Stimulated activated CD8-positive, alpha-beta memory T cell treated with anti-CD3 and anti-CD28 coated beads, Interleukin-2, amount 100 ng/mL, for 1 hour (primary cell): ENCODE results near the gene TWSG1.
"Not testable (repeated sequence)": the region's sequence is repeated elsewhere in the genome, so short reads cannot be mapped to it uniquely, and the experiment has no call there.

Experiments used
- DNase-seq, 2 donors: peaks; one replicate each; pipeline ENCODE4 v3.0.0-alpha.2; 2020; ENCODE audit warnings: low read depth in 2 of 2

TWSG1 gene

DNA sequence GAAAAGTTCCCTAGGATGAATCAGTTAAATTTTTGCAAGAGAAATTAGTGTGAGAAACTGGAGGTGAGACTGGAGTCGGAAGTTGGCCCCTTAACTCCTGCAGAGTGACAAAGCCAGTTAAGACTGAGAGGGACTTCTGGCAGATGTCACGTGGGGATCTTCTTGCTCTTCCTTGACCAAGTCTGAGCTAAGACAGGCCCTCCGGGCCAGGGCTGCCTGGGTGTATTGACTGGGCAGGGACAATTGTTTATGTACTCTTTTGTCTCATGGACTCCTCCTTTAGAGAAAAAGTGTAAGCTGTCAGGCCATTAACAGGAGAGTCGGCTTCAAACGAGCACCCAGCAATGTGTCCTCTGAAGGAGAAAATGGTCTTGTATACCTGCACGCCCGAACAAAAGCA lies 92.2 kb downstream of the TWSG1 start:
- no peak for DNase-seq

DNA sequence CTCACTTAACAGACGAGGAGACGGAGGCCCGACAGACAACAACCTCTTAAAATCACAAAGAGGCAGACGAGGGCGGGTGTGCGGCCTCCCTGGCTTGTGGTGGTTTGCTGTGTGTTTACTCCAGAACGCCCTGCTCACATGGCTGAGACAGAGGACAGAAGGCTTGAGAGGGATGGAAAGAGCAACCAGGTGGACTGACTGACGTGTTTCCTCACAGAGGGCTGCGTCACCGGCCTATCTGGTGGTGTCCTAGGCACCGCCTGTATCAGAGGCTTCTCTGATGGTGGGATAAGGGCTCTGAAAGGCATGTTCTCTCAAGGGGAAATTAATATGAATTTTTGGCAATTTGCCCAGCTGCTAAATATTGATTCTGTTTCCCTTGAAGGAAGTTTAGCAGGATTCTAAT lies 93.7 kb downstream of the TWSG1 start:
- no peak for DNase-seq

DNA sequence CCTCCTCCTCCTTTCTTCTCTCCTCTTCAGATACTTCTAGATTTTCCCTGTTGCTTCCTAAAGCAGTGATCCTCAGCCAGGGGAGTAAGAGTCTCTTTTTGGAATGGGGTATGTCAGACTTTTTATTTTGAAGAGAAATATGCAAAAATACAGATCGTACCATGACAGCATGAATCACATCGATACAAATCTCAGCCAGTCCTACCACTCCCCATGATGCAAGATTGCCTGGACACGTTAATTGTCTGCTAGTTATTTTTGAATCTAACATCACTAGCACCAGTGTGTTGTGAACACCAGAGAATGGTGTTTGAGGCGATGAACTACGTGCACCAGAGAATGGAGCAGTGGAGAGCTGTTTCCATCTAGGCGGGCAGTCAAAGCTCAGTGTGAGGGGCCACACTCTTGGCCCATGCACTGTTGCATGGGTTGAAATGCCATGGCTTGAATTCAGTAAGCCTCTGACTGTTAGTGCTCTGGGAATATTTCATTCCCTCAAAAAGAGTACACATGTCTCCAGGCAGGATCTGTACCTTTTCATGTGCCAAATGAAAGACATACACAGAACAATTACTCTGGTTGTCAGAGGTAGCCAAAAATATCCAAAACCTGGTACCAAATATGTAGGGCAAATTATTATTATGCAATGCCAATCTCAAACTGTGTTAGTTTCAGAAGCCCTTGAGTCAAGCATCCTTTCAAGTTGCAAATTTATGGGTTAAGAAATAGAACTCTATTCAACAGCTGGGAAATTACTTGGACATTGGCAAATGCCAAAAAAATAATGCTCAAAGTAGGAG lies 94.5 kb downstream of the TWSG1 start:
- DNase-seq: no peak

DNA sequence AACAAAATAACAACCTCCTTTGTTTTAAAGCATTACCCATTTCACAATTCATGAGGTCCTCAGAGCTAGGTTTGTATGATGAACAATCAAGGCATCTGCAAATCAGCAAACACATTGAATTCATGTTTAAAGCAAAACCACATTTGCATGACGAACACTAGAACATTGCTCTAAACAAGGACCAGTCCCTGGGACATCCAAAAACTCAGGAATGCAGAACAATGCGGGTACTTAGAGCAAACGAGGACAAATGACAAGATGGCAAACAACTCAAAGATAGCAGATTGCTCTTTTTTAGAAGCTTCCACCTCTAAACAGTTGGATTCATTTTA lies 95.1 kb downstream of the TWSG1 start:
- DNase-seq: no peak

DNA sequence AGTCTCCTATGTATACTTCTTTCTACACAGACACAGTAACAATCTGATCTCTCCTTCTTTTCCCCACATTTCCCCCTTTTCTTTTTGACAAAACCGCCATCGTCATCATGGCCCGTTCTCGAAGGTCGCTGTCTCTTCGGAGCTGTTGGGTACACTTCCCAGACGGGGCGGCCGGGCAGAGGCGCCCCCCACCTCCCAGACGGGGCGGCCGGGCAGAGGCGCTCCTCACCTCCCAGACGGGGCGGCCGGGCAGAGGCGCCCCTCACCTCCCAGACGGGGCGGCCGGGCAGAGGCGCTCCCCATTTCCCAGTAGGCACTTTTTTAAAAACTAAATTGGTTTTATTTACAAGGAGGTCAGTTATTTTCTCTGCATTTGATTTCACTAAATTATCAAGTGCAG lies 95.7 kb downstream of the TWSG1 start:
- not testable (repeated sequence) for DNase-seq

DNA sequence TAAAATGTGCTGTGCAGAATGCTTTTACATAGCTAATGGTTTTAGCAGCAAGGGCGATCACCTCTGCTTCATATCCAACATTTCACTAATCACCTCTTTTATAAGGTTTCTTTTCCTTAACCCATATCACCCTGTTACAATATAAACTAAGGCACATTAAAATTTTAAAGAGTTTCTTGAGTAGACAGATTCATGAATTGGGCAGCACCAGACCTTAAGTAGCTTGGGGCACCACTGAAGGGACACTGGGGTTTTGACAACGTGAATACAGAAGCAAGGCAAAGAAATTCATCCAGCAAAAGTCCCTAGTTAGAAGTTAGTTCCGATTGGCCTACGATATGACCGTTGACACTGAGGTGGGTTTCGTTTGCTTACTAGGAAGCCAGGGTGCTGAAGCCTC lies 96.7 kb downstream of the TWSG1 start:
- no peak for DNase-seq

DNA sequence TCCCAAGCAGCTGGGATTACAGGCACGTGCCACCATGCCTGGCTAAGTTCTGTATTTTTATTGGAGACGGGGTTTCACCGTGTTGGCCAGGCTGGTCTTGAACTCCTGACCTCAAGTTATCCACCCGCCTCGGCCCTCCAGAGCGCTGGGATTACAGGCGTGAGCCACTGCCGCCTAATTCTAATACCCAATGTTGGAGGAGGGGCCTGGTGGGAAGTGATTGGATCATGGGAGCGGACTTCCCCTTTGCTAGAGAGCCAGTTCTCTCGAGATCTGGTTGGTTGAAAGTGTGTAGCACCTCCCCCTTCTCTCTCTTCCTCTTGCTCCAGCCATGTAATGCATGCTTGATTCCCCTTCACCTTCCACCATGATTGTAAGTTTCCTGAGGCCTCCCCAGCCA lies 98.5 kb downstream of the TWSG1 start:
- not testable (repeated sequence) for DNase-seq

DNA sequence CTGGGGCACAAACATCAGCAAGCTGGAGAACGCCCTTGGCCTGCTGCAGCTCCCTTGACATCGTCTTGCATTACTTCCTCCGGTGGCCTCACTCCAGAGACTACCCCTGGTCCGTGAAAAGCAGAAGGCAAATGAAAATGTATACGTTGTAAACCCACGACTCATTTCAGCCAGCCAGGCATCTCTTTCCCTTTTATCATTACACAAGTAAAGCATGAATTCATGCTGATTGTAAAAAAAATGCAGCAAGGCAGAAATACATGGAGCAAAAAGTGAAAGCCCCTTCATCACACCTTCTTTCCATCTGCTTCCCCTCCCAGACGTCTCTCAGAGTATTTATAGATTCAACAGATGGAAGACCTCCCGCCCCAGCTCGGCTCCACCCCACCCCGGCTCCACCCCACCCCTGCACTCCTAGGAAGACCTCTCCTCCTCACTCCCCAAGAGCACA lies 99.1 kb downstream of the TWSG1 start:
- no peak for DNase-seq

DNA sequence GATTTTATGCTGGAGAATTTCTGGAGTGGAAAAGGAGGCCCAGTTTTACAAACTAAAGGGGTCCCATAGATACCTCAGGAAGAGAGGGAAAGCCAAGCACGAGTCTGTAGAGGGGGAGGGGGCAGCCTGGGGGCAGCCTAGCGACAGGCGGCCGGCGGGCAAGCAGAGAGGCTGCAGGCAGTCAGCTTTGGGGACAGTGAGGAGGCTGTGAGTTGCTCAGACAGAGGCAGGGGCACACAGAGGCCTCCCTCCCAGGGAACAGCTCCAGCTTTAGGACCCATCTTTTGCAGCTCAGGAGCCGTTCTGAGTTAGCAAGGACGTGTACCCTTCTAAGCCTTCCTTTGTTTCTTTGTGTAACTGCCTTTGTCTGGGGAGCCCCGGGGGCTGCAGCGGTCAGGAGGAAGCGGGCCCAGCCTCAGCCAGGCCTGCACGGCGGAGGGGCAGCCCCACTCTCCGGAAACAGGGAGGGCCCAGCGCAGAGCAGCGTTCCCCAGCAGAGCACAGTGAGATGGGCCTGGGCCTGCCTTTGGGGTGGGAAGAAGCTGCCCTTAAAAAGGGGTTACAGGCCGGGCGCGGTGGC lies 99.6 kb downstream of the TWSG1 start:
- no peak for DNase-seq

DNA sequence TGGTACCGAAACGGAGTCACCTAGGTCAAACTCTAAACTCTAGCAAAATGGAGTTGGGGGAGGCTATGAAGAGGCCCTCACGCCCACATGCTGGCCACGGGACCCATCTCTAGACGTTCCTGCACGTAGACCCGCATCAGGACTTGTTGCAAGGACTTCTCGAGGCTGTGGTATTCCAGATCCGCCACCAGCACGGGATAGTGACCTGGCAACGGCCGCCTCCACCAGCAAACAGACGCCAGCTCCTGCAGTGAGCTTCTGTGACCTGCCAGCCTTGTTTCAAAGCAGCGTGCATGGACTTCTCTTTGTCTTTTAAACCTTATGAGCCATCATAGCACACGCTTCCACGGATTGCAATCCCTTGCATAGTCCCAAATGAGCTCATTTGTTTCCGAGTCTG lies 100.5 kb downstream of the TWSG1 start:
- no peak for DNase-seq

DNA sequence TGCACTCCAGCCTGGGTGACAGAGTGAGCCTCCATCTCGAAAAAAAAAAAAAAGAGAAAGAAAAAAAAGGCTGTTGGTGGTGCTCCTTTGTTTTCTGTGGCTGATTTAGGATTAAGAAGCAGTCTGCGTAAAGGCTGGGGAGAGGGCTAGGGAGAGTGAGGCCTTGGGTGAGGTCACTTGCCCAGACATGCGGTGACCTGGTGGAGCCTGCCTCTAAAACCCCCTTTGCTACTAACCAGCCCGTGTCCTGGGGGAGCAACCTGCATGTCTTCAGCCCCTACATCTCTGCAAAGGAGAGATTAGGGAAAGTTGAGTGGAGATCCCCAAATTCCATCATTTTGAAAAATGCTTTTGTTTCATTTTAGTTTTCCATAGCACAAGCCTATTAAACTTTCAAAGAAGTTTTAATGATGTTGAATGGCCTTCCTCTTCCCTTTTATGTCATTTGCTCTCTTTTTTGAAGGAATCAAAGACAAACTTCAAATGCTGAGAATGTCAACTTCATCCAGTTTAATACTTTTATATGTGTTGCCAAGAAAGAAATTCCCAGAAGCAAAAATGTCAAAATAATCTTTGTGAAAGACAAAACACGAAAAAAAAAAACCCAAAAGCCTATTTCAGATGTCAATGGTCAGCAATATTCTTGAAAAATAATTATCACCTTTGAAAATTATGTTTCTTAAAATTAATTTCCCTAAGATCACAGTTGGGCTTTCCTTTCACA lies 101.8 kb downstream of the TWSG1 start:
- DNase-seq: no peak

DNA sequence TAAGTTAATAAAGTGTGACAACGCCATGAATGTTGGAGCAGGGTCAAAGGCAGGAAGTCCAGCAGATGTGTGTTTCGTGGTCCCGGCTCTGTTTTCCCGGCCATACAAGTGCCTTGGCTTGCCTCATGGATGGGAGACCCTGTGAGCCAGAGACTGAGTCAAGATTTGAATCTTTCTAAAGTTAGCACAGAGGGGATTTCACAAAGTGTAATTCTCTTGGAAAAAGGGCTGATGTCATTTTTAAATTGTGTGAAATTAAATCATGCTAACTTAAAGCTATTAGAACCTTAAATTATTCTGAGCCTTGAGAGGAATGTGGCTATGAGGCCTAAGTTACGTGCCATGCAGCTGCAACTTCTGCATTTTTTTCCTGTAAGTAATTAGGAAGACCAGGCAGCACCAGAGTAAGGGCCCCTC lies 102.5 kb downstream of the TWSG1 start:
- no peak for DNase-seq

DNA sequence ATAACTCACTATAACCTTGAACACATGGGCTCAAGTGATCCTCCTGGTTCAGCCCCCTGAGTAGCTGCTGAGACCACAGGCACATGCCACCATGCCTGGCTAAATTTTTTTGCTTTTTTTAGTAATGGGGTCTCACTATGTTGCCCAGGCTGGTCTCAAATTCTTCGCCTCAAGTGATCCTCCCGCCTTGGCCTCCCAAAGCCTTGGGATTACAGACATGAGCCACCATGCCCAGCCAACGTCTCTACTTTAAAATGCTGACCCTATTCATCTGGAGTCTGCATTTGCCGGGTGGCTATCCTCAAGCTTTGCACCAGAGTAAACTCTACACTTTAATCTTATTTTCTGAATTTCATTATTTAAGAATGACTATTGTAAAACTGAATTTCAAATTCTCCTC lies 103.1 kb downstream of the TWSG1 start:
- no peak for DNase-seq

DNA sequence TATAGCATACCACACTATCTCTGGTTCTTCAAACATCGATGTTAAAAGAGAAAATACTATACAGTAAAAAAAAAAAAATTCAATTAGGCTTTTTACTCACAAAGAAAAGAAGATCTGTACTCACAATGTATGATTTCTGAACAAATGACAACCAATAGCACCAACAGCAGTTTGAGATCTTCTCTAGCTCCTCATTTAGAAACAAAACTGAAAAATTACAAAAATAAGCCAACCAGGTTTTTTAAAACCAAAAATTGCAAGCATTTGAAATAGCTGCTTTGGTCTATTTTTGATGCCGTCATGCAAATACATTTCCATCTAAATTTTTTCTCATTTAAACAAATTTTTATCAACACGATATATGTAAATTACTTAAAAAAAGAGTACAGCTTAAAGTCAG lies 106.5 kb downstream of the TWSG1 start:
- no peak for DNase-seq

DNA sequence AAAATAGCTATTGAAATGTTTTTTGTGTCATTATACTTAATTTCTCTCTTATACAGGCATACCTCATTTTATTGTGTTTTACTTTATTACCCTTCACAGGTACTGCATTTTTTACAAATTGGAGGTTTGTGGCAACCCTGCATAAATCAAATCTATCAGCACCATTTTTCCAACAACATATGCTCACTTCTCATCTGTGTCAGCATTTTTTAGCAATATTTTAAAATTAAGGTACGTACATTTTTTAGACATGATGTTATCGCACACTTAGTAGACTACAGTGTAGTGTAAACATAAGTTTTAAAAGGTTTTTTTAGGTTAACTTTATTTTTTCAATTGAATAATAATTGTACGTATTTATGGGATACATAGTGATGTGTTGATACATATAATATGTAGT lies 110.0 kb downstream of the TWSG1 start:
- DNase-seq: no peak

DNA sequence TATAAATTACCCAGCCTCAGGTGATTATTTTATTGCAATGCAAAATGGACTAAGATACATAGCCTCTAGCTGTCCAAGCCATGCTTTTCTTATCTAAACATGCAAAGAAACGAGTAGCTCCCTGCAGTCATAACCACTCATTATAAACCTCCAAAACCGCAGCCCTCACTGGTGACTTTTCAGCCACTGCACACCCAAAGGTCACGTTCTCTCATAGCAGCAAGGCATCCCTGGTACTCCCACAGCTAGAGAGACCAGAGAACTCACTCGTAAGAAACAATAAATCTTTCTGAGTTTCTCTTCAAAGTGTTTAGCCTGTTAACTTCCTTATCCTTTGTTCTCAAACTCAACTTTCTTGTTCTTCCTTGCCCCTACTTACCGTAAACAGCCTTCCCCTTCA lies 112.3 kb downstream of the TWSG1 start:
- no peak for DNase-seq

DNA sequence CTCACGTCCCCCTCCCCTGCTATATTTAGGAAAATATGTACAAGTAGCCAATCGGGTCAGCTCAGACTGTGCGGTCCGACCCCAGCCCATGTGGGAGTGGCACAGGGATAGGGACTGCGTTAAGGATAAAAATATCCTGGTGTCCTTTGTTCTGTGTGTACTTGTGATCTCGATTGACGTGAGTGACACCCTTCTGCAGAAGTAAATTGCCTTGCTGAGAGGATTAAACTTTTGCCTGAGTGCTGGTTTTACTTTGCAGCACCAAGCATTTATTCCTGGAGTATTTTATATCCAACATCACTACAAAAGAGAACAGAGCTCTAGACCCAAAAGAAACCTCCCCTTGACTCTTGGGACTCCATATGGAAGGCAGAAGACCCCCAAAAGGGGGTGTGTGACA lies 112.8 kb downstream of the TWSG1 start:
- no peak for DNase-seq

DNA sequence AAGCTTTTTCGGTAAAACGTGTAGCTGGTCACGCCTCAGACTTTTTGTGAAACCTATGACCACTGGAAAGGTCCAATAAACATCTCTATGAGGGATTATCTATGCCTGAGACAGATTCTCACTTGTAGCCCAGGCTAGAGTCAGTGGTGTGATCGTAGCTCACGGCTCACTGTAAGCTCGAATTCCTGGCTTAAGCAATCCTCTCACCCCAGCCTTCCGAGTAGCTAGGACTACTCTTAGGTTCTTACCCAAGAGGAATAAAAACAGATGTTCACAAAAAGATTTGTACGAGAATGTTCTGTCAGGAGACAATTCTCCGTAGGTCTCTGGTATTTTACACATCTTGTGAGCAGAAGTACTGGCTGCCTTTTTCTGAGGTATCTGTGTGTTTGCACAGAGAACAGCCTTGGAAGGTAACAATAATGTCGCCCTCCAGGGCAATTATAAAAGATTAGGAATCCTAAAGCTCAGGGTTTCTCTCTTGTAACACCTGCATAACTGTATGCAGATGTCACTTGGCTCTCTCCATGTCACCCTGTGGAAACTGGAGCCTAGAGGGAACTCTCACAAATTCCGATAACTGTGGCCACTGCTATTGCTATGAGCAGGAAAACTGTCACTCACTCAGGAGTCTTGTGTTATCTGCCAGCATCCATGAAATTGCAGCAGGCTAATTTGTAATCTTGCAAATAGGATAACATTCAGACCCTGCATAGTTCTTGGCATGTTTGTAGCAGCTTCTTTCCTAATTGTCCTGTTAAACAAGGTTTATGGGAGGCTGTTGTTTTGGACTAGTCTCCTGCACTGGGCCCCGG lies 115.2 kb downstream of the TWSG1 start:
- no peak for DNase-seq

DNA sequence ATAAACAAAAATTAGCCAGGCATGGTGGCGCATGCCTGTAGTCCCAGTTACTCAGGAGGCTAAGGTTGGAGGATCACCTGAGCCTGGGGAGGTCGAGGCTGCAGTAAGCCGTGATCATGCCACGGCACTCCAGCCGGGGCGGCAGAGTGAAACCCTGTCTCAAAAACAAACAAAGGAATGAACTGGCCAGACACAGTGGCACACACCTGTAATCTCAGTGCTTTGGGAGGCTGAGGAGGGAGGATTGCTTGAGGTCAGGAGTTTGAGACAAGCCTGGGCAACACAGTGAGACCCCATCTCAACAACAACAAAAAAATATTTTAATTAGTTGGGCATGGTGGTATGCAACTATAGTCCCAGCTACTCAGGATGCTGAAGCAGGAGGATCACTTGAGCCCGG lies 116.3 kb downstream of the TWSG1 start:
- DNase-seq: not testable (repeated sequence)
